GM12892 (cell line): ENCODE data around the gene TUBB1.

ENCODE experiments used
- POLR2A ChIP-seq: IDR thresholded peaks from 2 replicates; pipeline ENCODE4 v1.6.1; 2011; ENCODE audit warnings: low read depth, low read length, control low read depth
- POLR2AphosphoS5 ChIP-seq: IDR thresholded peaks from 2 replicates; pipeline ENCODE4 v1.6.1; 2011; ENCODE audit warnings: low read depth, low read length, control low read depth

GRCh38 chr20:58991715-58992114 lies 27.5 kb upstream of the TUBB1 start:
- TF ChIP-seq POLR2AphosphoS5: no peak
- TF ChIP-seq POLR2A: no peak; the same call in 1 of the 2 replicates
